ENCODE measurements around the gene CD40. TPM values are rescaled to one million over a fixed set of nuclear protein-coding genes. Genes with fewer than 3 reads are reported as not detected.
A peak's percentile ranks its signal among the peaks of the same experiment; 100 is the strongest.

Gene CD40
- total RNA-seq (2021; fragmentation: NEBNext Ultra II Directional; extraction: Animal tissue kit (Norgen Biotek cat#: 25700)), result 12.1 and 14.5 TPM in 2 replicates
- 18.8 and 19.6 TPM in 2 replicates for polyA plus RNA-seq (2011; rRNA removed)
- 23.9 TPM for polyA plus RNA-seq (2011; cell fraction: cytosol; rRNA removed)
- 22.4 TPM for polyA plus RNA-seq (2011; cell fraction: nucleus; rRNA removed)
- 14.7 to 17.5 TPM (median 16.8 TPM) in 4 replicates for polyA plus RNA-seq (2012, experiment 1 of 2)
- 11.8 TPM for polyA plus RNA-seq (2012, experiment 2 of 2)
- polyA plus RNA-seq (2013, experiment 1 of 2), result 17.8 TPM
- polyA plus RNA-seq (2013, experiment 2 of 2), result 19.9 TPM
- polyA minus RNA-seq (2011; rRNA and poly(A)+ RNA removed), result 14.9 and 15.1 TPM in 2 replicates
- polyA minus RNA-seq (2011; cell fraction: cytosol; rRNA and poly(A)+ RNA removed), result 12.1 TPM
- polyA minus RNA-seq (2011; cell fraction: nucleus; rRNA and poly(A)+ RNA removed), result 8.8 TPM
- long read RNA-seq, experiment 1, partial matches to known transcripts, result 10 of 19 reads
- long read RNA-seq, experiment 1, other reads (novel, unspliced or antisense), result 5 of 19 reads
- long read RNA-seq, experiment 2, transcript CD40-202 (9 exons, 1,729 nt), result major isoform, 20 of 43 reads
- long read RNA-seq, experiment 2, partial matches to known transcripts, result 1 of 43 reads
- long read RNA-seq, experiment 2, other reads (novel, unspliced or antisense), result 21 of 43 reads

GRCh38 chr20:46117704-46118467 is at the start of gene CD40:
Gene CD40, plus strand, starts transcription at chr20:46118314. Its CDS starts 30 bp downstream, at chr20:46118344.
- H3K18ac ChIP-seq (ENCODE audit: extremely low read depth, low read length), result peak within 1 kb of the TSS; percentile 93
- DNase-seq (ENCODE audit: low read depth in 1 of 2, low spot score in 2 of 2) (peak; percentile 51 to 95), FAIRE-seq (no peak)
- H3K36me3 ChIP-seq (ENCODE audit: control insufficient read depth in 2 of 4, insufficient read depth in 4 of 4, low read length in 3 of 4), result peaks cover 0 to 8% (median 5%) of the 10 kb centered on the region in 4 experiments; a peak in 4 of 8 replicates
- H3K14ac ChIP-seq (ENCODE audit: insufficient read length), result no peak within 1 kb of the TSS
- H3K27ac ChIP-seq (ENCODE audit: low read depth, low read length), result no peak within 1 kb of the TSS
- WGBS, 2 experiments (ENCODE audit: extremely low coverage in 1 of 2, insufficient coverage in 1 of 2, insufficient read length in 1 of 2, insufficient replicate concordance in 2 of 2, low coverage in 1 of 2, low lambda C conversion rate in 2 of 2, missing lambda C conversion rate in 1 of 2), result 6% methylated on average over 37 of the region's 40 CpGs; no CpG with 5 or more reads in 1 of the 2 experiments
- CTCF ChIA-PET (ENCODE audit: partially characterized antibody), result interaction anchor here (0.6 to 6.8 kb wide), 10 partner anchors 11 to 232 kb away, joined by 3 to 60 read pairs (median 4); no protein-coding TSS in a partner anchor
- H4K8ac ChIP-seq (ENCODE audit: extremely low read depth, insufficient read depth, low read length), result peak within 1 kb of the TSS; percentile 52; the same call in 1 of the 2 replicates
- H2AFZ ChIP-seq (ENCODE audit: low read length), result peak within 1 kb of the TSS; percentile 87
- no peak within 1 kb of the TSS for H2BK120ac ChIP-seq (replicated peaks; ENCODE audit: low read depth, low read length)
- peaks cover 8% of the 10 kb centered on the region; the same call in 1 of the 2 replicates for H3K23me2 ChIP-seq (ENCODE audit: low read depth, low read length)
- H3K56ac ChIP-seq (replicated peaks; ENCODE audit: insufficient read length, low read depth, low read length), result no peak within 1 kb of the TSS
- no peak within 1 kb of the TSS for H2BK15ac ChIP-seq (ENCODE audit: low read length)
- H2AK5ac ChIP-seq (ENCODE audit: low read depth, low read length), result no peak within 1 kb of the TSS
- no peaks in the 10 kb centered on the region for H3K9me3 ChIP-seq (ENCODE audit: insufficient read depth in 2 of 2, low read depth in 1 of 2, low read length in 1 of 2)
- H3K4me3 ChIP-seq (ENCODE audit: extremely low read depth in 1 of 4, insufficient read depth in 2 of 4, low read depth in 3 of 4, low read length in 4 of 4), result peak within 1 kb of the TSS; percentile 53 to 72 (median 64)
- H3K4me2 ChIP-seq (ENCODE audit: insufficient read depth in 1 of 2, low read depth in 2 of 2, low read length in 2 of 2), result peak within 1 kb of the TSS; percentile 84 to 97
- H3K79me1 ChIP-seq (ENCODE audit: low read depth, low read length), result no peaks in the 10 kb centered on the region
- H3K4me1 ChIP-seq (replicated peaks in 1 of 4; ENCODE audit: control insufficient read depth in 3 of 4, insufficient read depth in 4 of 4, low read length in 3 of 4), result peaks cover 0 to 3% (median 0%) of the 10 kb centered on the region in 4 experiments; a peak in 2 of 7 replicates
- POLR2A ChIA-PET (ENCODE audit: partially characterized antibody), result interaction anchor here (1.2 to 1.9 kb wide), 5 partner anchors 9 to 29 kb away, joined by 4 to 7 read pairs (median 5); no protein-coding TSS in a partner anchor
- peak within 1 kb of the TSS in 1 of 4 experiments; percentile 70; a peak in 3 of 7 replicates for H3K9ac ChIP-seq (replicated peaks in 1 of 4; ENCODE audit: extremely low read depth in 1 of 4, low read depth in 3 of 4, low read length in 3 of 4)
- H4K91ac ChIP-seq (replicated peaks; ENCODE audit: insufficient read length, low read length), result no peak within 1 kb of the TSS
- H3K27me3 ChIP-seq (replicated peaks in 1 of 4; ENCODE audit: control insufficient read depth in 3 of 4, extremely low read depth in 1 of 4, insufficient read depth in 3 of 4, low read length in 3 of 4), result peaks cover 0 to 25% (median 9%) of the 10 kb centered on the region in 4 experiments; a peak in 5 of 7 replicates
- H3K23ac ChIP-seq (ENCODE audit: insufficient read length), result no peak within 1 kb of the TSS
- H4K5ac ChIP-seq (ENCODE audit: insufficient read length, low read depth, low read length), result peak within 1 kb of the TSS; percentile 42
- peaks cover 0 to 2% of the 10 kb centered on the region in 2 experiments; a peak in 1 of 4 replicates for H3K79me2 ChIP-seq (ENCODE audit: control insufficient read depth in 1 of 2, insufficient read depth in 2 of 2, low read length in 2 of 2)
- no peak within 1 kb of the TSS for H3K4ac ChIP-seq (replicated peaks; ENCODE audit: insufficient read length, low read depth, low read length)
- peak within 1 kb of the TSS; percentile 75; the same call in 1 of the 2 replicates for H2BK5ac ChIP-seq (ENCODE audit: low read depth, low read length)
- no peaks in the 10 kb centered on the region for H4K20me1 ChIP-seq (replicated peaks in 1 of 2; ENCODE audit: control insufficient read depth in 1 of 2, insufficient read depth in 2 of 2, low read length in 2 of 2)
- H2BK12ac ChIP-seq (ENCODE audit: low read depth, low read length), result no peak within 1 kb of the TSS
- H2BK20ac ChIP-seq (ENCODE audit: low read length), result no peak within 1 kb of the TSS
- TF ChIP-seq PHF8 (conservative IDR thresholded peaks at IDR 0.05; ENCODE audit: low read depth, low read length) (peak; percentile 35; the same call in 1 of the 2 replicates), CEBPB (IDR thresholded peaks at IDR 0.05; ENCODE audit: low read depth, low read length) (no peak), TAF7 (optimal IDR thresholded peaks at IDR 0.05; ENCODE audit: borderline replicate concordance, low read depth, low read length) (peak; percentile 46), RXRA (IDR thresholded peaks at IDR 0.05; ENCODE audit: insufficient read depth, low read depth, low read length) (no peak), JUND (IDR thresholded peaks at IDR 0.05; ENCODE audit: low read length) (no peak), SP4 (IDR thresholded peaks at IDR 0.05; ENCODE audit: low read length) (peak; percentile 65; the same call in 1 of the 2 replicates)

All from H1 (cell line).